Fibroblast of the conjunctiva (primary cell): ENCODE results near the gene WNT5B.

ENCODE experiments used
- DNase-seq: peaks from one replicate; pipeline ENCODE4 v3.0.0-alpha.2; 2010; ENCODE audit warnings: low read depth

The WNT5B gene

DNA sequence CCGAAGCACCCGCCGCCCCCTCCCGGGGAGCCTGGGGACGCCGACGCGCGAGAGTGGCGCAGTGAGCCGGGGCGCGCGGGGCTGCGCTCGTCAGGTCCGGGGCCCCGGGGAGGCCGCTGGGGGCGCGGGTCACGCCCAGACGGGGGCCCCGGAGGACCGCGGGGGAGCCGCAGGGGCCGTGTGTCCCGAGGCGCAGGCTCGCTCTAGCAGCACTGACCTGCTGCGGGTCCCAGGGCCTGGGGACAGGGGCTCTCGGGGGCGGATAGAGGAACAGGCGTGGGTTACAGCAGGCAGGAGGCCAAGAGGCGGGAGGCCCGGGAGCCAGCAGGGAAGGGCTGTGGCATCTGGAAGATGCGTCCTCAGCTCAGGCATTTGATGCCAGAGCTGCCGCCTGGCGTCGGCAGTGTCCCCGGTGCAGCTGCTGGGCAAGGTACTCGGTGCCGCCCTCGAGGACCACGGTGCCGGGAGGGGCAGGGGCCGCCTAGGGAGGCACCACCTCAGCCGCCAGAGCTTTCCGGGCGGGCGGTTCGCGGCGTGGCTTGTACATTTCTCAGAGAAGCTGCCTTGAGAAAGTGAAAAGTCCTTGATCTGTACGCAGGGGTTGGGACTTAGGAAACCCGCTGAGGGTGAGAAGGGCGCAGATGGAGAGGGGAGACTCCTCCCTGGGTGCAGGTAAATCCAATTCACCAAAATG is 1.2 kb downstream of the WNT5B start:
- no peak for DNase-seq

DNA sequence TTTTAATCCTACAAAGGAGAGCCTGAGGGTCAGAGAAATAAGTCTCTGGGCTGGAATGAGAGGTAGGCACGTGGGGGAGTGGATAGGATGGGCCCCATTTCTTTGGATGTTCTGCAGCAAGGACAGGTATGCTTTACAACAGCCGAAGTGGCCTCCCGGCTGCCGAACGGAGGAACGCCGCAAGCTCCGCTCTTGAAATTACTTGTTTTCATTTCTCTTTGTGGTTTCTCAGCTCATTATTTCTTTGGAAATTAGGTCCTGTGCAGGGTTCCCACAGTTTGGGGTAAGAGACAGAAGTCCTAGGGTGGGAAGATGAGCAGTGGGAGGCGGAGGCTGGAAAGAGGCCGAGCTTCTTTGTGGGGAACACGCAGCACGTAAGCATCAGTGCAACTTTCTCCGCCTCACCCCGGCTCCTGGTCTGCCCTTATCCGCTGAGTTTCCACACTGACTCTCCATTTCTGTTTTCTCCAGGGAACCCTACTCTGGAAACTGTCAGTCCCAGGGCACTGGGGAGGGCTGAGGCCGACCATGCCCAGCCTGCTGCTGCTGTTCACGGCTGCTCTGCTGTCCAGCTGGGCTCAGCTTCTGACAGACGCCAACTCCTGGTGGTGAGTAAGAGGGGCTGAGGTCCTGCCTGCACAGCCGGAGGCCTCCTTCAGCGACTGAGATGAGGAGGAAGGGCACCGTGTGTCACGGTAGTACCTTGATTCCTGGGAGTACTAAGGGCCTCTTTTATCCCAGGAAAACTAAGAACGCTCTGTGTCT is 2.0 kb downstream of the WNT5B start:
- no peak for DNase-seq

DNA sequence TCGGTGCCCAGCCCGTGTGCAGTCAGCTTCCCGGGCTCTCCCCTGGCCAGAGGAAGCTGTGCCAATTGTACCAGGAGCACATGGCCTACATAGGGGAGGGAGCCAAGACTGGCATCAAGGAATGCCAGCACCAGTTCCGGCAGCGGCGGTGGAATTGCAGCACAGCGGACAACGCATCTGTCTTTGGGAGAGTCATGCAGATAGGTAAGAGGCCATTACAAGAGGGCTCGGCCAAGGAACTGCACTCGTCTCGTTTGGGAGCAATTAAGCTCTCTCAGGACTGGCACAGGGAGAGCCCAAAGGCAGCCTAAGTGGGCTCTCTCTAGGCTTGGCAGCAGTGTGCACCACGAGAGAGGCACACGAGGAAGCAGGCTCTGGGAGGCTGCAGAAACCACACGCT is 3.7 kb downstream of the WNT5B start:
- no peak for DNase-seq

DNA sequence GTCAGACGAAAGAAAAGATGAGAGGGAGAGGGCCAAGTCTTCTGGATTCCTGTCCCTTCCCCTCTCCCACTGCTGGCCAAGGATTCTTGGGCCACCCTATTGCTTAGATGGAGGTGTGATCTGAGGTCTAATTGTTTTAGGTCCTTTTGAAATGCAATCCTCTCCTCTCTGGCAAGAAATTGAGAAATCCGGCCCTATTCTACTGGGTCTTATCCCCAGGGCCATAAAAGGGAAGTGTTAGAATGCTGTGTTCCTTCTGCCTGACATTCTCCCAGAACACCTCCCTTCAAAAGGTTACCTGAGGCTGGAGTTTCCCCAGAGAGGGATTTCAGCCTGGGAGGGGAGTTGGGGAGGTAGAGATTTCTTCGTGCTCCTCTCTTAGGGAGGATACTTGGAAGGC is 4.4 kb downstream of the WNT5B start:
- DNase-seq: no peak

DNA sequence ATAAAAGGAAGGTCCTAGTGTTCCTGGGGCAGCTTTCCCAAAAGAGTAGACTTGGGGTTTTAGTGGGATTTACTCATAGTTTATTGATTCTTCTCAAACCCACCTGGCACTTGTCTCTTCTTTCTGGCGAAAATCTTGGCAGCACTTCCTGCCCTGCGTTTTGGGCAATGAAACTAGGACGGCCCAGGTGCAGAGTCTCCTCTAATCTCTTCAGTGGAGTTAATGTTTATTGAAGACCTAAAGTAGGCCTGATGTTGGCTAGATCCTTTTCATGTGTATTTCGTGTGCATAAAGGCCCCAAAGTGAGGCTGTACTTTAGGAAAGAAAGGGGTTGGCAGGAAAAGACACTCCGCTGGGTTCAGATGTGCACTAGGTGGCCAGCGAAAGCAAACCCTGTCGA is 5.1 kb downstream of the WNT5B start:
- DNase-seq: no peak

DNA sequence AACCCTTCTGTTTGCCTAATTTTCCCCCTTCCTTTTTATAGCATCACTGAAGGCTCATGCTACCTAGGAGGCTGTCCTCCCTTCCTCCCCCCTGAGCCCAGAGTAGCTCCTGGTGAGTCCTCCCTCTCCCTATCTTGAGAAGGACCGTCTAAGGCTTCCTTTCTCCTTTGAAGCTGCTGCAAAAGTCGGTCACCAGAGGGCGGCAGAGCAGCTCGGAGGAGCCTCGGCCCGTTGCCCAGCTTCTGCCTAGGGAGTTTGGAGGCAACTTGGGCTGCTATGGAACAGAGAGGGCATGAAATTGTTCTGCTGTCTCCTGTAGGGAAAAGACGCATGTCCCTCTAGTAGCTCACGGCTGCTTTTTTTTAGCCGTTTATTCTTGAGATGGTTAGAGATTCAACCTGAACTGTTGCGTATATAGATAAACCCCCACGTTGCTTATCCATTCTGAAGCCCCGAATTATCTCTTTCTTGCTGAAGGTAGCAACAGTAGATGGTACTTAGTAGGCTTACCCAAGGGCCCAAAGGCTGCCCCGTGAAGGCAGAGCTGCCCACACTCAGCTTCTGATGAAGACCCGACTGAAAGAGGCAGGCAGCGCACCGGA is 5.7 kb downstream of the WNT5B start:
- DNase-seq: peak; percentile 72

DNA sequence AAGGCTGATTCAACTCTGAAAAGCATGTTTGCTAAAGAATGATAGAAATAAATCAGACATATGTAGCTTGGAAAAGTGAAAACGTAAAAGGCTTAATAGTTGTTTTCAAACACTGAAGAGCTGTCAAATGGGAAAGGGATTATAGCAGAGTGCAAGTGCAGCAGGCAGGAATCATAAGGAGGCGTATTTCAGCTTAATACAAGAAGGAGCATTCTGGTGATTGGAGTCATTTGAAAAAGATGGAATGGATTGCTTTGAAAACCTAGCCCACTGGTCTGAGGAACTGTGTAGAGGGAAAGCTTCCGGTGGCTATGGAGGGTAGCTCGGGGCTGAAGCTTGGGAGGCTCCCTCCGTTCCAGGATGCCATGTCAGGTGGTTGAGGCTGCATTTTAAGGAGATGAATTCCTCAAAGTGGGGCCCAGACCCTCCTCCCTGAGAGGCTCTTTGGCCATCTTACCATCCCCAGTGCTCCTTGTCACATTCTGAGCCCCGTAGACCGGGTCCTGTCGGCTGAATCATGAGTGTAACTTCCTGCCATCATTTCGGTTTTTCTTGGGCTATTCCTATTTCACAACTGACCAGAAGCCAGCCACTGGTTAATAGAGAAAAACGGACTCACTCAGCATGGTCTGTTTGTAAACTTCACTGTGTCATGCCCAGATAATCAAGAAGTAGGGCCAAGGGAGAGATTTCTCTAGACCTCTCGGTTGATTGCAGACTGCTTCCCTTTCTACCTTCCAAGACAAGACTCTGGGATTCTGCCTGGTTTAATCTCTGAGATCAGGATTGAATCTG is 6.5 kb downstream of the WNT5B start:
- DNase-seq: no peak

DNA sequence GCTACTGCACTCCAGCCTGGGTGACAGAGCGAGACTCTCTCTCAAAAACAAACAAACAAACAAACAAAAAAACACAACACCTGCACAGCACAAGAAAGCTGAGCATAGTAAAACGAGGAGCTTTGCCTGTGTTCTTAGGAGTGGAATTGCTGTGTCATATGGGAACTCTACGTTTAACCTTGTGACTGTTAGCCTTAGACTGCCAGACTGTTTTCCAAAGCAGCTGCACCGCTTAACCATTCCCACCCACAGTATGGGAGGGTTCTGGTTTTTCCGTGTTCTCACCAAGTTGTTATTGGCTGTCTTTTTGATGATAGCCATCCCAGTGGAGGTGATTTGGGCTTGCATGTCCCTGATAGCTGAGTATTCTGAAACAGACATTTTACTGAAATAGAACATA is 9.2 kb downstream of the WNT5B start:
- no peak for DNase-seq

DNA sequence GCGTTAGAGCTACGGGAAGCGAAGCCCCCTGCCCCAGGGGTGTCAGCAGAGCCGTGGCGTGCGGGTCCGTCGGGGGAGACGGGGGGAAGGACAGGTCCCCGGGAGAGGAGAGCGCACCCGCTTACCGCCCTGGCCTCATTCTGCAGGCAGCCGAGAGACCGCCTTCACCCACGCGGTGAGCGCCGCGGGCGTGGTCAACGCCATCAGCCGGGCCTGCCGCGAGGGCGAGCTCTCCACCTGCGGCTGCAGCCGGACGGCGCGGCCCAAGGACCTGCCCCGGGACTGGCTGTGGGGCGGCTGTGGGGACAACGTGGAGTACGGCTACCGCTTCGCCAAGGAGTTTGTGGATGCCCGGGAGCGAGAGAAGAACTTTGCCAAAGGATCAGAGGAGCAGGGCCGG is 10.5 kb downstream of the WNT5B start:
- DNase-seq: no peak

DNA sequence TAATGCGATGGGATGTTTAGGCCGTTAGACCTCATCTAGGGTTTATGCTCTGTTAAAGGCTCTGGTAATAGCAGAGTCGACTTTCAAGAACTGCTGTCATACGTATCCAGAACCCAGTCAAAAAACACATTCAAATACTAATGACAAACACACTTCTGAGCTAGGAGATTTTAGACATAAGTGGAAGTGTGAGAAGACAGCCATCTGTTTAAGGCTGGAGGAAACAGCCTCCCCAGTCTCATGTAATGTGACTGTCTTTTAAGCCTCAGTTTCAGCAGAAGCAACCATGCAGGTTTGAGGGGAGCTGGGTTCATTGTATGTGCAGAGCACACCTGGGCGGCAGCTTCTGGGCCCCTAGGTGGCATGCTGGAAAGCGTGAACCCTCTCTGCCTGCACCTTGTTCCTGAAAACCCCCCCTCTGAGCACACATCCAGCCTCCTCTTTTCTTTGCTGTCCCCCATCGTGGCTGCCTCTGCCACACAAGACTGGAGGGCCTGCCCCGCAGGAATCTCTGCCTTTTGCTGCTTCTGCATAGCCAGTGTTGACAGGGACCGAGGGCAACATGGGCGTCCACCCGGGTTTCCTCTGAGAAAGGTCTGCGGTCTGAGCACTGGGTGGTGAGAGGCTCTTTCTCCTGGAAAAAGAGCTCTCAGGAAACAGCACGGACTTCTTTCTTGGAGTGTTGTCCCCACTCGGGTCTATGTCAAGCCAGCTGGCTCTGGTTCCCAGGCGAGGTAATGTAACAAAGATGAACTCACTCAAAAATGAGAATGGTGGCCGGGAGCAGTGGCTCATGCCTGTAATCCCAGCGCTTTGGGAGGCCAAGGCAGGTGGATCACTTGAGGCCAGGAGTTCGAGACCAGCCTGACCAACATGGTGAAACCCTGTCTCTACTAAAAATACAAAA is 11.6 kb downstream of the WNT5B start:
- no peak for DNase-seq

DNA sequence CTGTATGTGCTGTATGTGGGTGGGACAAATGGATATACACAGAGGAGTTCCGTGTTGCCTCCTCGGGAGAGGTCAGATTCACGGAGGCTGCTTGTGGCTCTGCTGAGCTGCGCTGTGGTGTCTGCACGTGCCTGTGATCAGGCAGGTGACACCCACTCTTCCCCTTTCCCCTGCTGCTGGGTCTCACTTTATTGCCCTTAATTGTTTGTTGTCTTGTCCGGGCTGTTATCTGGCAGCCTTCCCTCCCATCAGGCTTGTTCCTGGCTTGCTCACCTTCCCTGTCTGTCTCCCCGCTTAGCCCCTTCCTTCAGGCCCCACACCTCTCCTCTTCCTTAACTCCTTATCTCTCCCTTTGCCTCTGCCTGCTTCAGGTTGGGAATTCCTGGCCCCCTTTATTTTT is 13.5 kb downstream of the WNT5B start:
- no peak for DNase-seq

DNA sequence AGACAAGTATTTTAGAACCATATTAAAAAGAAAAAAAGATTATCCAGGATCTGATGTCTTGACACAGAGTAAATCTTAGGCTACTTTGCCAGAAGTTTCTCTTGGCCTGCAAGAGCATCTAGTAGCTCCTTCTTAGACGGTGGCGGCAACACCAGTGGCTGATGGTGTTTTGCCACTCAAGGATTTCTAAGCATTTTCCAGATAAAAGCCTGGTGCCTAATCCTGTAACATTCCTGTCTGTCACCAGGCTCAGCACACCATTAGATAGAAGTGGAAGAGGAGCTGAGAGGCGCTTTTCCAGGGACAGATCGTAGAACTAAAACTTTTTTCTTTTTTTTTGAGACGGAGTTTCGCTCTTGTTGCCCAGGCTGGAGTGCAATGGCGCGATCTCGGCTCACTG is 14.0 kb downstream of the WNT5B start:
- no peak for DNase-seq

DNA sequence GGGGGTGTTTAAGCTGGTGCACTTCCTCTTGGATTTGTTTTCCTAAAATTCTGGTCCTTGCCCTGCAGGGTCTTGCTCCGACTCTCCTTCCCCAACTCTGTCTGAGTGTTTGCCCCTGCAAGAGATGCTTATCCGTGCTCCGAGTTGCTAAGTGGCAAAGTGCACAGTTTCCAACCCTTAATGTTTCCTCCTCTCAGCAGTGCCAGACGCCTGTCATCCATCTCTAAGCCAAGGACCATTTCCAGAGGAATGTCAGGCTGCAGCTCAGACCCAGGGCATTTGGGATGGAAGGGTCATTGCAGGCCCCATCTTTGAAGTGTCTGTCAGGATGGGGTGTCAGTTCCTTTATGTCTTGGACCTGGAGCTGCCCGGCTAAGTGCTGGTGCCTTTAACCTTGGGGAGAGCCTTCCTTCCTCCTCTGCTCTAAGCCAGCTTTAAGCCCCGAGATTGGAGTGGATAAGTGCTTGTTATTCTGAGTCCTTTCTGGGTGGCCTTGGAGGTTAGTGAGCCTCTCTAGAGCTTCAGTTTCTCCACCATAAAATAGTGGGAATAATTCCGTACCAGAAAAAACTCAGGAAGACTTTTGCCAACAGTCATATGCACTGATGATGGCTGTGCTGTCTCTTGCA is 15.0 kb downstream of the WNT5B start:
- DNase-seq: no peak

DNA sequence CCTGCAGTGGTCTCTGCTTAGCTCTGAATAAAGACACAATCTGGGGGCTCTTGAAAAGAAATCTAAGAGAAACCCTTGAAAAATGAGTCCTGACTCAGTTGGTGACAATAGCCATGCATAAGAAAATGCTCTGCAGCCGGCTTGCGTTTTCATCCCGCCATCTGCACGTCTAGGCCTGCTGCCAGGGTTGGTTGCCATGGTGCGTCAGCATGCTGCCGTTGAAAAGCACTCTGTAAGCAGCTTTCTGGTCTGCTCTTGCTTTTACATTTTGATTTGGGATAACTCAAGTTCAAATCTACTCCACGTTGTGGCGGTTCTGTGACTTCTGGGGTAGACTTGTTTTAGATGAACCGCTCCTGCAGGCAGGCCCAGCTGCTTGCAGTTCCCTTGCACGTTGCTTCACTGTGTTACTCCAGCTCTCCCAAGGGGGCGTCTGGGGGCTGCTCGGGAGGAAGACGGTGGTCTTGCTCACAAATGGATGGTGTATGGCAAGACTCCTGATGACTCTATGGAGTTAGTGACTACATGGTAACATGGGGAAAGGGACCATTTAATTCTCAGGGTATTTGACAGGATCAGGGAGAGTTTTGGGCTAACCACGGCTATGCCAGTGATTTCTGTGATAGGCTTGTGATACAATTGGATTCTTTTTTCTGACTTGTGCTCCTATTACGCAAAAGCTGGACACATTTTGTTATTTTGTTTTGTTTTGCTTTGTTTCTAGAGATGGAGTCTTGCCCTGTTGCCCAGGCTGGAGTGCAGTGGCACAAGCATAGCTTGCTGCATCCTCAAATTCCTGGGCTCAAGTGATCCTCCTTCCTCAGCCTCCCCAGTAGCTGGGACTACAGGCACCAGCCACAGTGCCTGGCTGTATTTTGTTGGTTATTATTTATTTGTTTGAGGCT is 15.8 kb downstream of the WNT5B start:
- peak; percentile 74 for DNase-seq

DNA sequence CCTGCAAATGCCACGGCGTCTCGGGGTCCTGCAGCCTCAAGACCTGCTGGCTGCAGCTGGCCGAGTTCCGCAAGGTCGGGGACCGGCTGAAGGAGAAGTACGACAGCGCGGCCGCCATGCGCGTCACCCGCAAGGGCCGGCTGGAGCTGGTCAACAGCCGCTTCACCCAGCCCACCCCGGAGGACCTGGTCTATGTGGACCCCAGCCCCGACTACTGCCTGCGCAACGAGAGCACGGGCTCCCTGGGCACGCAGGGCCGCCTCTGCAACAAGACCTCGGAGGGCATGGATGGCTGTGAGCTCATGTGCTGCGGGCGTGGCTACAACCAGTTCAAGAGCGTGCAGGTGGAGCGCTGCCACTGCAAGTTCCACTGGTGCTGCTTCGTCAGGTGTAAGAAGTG is 16.8 kb downstream of the WNT5B start:
- DNase-seq: no peak

DNA sequence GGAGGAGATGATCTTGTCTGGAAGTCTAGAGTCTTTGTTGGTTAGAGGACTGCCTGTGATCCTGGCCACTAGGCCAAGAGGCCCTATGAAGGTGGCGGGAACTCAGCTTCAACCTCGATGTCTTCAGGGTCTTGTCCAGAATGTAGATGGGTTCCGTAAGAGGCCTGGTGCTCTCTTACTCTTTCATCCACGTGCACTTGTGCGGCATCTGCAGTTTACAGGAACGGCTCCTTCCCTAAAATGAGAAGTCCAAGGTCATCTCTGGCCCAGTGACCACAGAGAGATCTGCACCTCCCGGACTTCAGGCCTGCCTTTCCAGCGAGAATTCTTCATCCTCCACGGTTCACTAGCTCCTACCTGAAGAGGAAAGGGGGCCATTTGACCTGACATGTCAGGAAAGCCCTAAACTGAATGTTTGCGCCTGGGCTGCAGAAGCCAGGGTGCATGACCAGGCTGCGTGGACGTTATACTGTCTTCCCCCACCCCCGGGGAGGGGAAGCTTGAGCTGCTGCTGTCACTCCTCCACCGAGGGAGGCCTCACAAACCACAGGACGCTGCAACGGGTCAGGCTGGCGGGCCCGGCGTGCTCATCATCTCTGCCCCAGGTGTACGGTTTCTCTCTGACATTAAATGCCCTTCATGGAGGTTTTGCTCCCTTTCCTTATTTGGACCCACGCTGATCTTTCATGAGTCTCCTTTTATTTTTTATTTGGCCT is 17.7 kb downstream of the WNT5B start:
- DNase-seq: no peak

DNA sequence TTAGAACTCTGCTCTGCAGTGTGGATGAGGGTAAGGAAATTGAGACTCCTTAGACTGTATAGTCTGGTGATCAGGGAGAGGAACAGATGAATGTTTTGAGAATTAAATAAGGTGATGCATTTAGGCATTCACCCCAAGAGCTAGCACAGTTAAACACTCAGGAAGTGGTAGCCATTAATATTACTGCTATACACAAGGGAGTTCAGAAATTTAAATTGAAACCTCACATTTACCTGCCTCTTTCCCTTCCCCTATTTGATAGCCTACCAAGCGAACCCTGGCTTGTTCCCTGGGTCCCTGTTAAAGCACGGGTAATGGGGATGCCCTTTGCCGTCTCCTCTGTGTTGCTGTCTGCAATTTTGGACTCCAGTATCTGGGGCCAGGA is 18.2 kb downstream of the WNT5B start:
- no peak for DNase-seq

DNA sequence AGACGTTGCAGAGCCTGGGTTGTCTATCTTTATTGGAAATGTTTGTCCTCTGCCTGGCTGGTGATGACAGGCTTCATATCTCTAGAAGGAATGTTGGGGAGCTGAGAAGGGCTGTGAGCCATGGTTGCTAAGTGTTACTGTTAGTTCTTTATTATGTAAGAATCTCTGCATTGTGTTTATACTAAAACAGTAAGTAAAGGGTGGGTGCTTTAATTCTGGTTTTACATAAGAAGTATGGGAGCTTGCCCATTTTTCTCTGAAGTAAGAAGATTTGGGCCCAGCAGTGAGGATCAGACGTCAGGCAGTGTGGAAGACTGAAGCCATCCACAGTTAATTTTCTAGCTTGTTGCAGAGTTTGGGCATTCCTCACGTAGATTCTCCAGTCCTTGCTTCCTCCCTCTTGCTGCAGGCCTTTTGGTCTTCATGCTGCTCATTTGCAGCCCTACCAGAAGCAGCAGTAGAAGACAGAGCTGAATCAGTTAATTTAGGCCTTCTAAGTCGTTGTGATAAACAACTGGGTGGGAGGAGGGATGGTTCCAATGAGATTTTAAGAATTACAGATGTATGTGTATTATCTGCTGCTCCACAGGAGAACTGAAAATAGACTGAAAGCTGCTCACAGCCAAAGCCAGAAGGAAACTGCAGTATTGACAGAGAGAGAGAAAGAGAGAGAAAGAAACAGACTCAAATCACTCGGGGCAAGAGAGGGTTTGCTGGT is 21.4 kb downstream of the WNT5B start:
- no peak for DNase-seq

DNA sequence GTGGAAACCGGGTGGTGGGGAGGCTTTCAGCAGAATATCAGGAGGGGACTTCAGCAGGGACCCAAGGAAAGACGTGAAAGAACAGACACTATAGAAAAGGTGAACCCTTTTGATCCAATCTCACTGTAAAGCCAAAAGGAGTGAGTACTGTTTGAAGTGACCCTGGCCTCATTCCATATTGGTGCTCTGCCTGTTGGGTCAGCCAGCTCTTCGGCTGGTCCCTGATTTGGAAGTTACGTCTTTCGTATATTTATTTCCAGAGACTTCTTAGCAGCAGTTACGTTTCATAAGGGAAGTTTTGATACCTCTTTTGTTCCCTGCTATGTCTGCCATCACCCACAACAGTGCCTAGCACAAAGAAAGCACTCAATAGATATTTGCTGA is 21.9 kb downstream of the WNT5B start:
- no peak for DNase-seq
